Upper lobe of left lung (tissue), 6 donors: ENCODE data around the gene TMPRSS7. TPM values are rescaled to one million over a fixed set of nuclear protein-coding genes. Genes with fewer than 3 reads are reported as not detected.

Experiments
- ATAC-seq, 2 donors: fragments of 200-7000 bp; cut with Tn5 transposase; one replicate each; pipeline ENCODE4 v1.9.1; 2022; ENCODE audit warnings: mild to moderate bottlenecking in 2 of 2, moderate library complexity in 2 of 2; ENCODE audit not compliant: low FRiP score in 2 of 2
- DNase-seq, 2 donors: peaks; one replicate each; pipeline ENCODE4 v3.0.0-alpha.2; 2019 to 2020
- H3K27ac ChIP-seq, 4 donors: fragments of 200-600 bp; sonication (generic); one replicate each; pipeline ENCODE4 v1.5.1; 2016 to 2019
- H3K27me3 ChIP-seq, 4 donors: fragments of 200-600 bp; sonication (generic); one replicate each; pipeline ENCODE4 v1.5.1; 2017 to 2019
- H3K36me3 ChIP-seq, 4 donors: fragments of 200-600 bp; sonication (generic); one replicate each; pipeline ENCODE4 v1.5.1; 2016 to 2019
- H3K4me1 ChIP-seq, 4 donors: fragments of 200-600 bp; sonication (generic); one replicate each; pipeline ENCODE4 v1.5.1; 2018 to 2019
- H3K4me3 ChIP-seq, 4 donors: fragments of 200-600 bp; sonication (generic); one replicate each; pipeline ENCODE4 v1.5.1; 2017 to 2019; ENCODE audit warnings: mild to moderate bottlenecking in 2 of 4, moderate library complexity in 1 of 4
- H3K9me3 ChIP-seq, 4 donors: fragments of 200-600 bp; sonication (generic); one replicate each; pipeline ENCODE4 v1.5.1; 2018 to 2019
- CTCF ChIP-seq, 6 experiments: fragments of 450-650 bp in 4 of 6; fragments of 200-600 bp in 2 of 6; sonication (generic) in 2 of 6; IDR thresholded peaks; one replicate each; pipeline ENCODE4 v1.5.1; 2016 to 2019; ENCODE audit warnings: antibody characterized with exemption in 6 of 6
- EP300 ChIP-seq, 4 donors: sonication (generic); formaldehyde crosslinking; IDR thresholded peaks; one replicate each; pipeline ENCODE4 v1.5.1; 2017; ENCODE audit warnings: antibody characterized with exemption in 4 of 4, control low read depth in 2 of 4
- POLR2A ChIP-seq, 4 donors: fragments of 450-650 bp; IDR thresholded peaks; one replicate each; pipeline ENCODE4 v1.5.1; 2016 to 2017; ENCODE audit warnings: antibody characterized with exemption in 4 of 4, mild to moderate bottlenecking in 2 of 4
- POLR2AphosphoS5 ChIP-seq, 2 donors: sonication (generic); formaldehyde crosslinking; IDR thresholded peaks; one replicate each; pipeline ENCODE4 v1.5.1; 2017; ENCODE audit warnings: antibody characterized with exemption in 2 of 2
- WGBS, 2 donors: methylation state at CpG; one replicate each; pipeline ENCODE4 v1.1.5; 2017 to 2018; 5-methylcytosine and 5-hydroxymethylcytosine counted together
- total RNA-seq, 6 donors: library from RNA; depleted of rRNA in 4 of 6; stranded (reverse); fragments of >200 nt in 4 of 6; gene quantifications; one replicate each; pipeline versions ENCODE4 v1.1.0 to v1.2.1, GENCODE V29; 2016 to 2021
- donor health status: DM: no; HTN: no; CAD: no; lungs with moderate emphysema.
- donor health status: DM: no; HTN: yes; CAD: no; lungs with severe emphysema.

TMPRSS7 gene
- total RNA-seq, 6 donors from 2014 or later, result 0.15 to 0.39 (median 0.29) TPM; not detected in 3

DNA sequence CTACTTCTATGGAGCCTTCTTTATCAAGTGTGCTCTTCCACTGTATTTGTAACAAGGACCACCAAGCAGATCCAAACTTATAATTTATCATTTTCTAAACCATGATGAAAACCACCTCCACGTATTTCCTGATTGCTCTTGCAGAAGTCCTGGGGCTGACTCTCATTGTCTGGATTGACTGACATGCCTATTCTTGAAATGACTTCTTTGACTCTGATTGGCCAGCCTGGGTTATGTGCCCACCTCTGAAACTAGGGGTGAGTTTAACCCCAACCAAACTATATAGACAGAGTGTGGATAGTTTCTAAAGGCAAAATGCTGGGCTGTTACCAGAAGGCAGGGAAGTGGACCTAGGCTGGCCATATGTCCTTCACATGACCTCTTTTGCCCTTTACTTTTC lies 12.7 kb downstream of the TMPRSS7 start:
- no peak overlapping the region for H3K4me3 ChIP-seq
- H3K27me3 ChIP-seq, result no peaks in the 10 kb centered on the region
- H3K27ac ChIP-seq, result no peak overlapping the region
- no peaks in the 10 kb centered on the region for H3K36me3 ChIP-seq
- ATAC-seq (no peak), DNase-seq (no peak)
- TF ChIP-seq CTCF (IDR thresholded peaks at IDR 0.05) (no peak), POLR2A (IDR thresholded peaks at IDR 0.05) (no peak), POLR2AphosphoS5 (IDR thresholded peaks at IDR 0.05) (no peak), EP300 (IDR thresholded peaks at IDR 0.05) (no peak)
- peaks cover 0 to 8% (median 3%) of the 10 kb centered on the region in 4 donors for H3K4me1 ChIP-seq
- WGBS, 2 donors, result 84 to 100% methylated on average over 1 of the region's 1 CpG
- no peaks in the 10 kb centered on the region for H3K9me3 ChIP-seq

DNA sequence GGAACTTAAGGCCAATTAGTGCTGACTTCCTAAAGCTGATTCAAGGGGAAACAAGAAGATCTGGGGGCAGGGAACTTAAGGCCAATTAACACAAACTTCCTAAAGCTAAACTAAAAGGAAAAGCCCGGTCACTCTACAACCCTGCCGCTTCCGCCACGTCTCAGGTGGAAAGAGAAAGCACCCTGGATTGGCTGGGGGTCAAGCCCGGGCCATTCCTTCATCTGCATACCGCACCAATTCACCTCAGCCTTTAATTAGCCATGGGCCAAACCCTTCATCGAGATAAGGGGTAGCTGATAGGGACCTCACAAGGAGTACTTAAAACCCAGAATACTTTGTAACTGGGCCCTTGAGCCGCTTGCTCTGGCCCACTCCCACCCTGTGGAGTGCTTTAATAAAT lies 14.4 kb downstream of the TMPRSS7 start:
- Histone ChIP-seq H3K4me1 (peaks cover 0 to under 1% (median under 1%) of the 10 kb centered on the region in 4 donors), H3K27me3 (no peaks in the 10 kb centered on the region), H3K9me3 (no peaks in the 10 kb centered on the region), H3K4me3 (peak overlapping the region in 1 of 4 donors; percentile 9), H3K36me3 (no peaks in the 10 kb centered on the region), H3K27ac (no peak overlapping the region)
- no peak for ATAC-seq
- peak in 1 of 2 donors; percentile 35 for DNase-seq
- TF ChIP-seq EP300 (IDR thresholded peaks at IDR 0.05) (no peak), CTCF (IDR thresholded peaks at IDR 0.05) (no peak), POLR2AphosphoS5 (IDR thresholded peaks at IDR 0.05) (no peak), POLR2A (IDR thresholded peaks at IDR 0.05) (no peak)
- 45 to 51% methylated on average over 8 of the region's 8 CpGs for WGBS, 2 donors

DNA sequence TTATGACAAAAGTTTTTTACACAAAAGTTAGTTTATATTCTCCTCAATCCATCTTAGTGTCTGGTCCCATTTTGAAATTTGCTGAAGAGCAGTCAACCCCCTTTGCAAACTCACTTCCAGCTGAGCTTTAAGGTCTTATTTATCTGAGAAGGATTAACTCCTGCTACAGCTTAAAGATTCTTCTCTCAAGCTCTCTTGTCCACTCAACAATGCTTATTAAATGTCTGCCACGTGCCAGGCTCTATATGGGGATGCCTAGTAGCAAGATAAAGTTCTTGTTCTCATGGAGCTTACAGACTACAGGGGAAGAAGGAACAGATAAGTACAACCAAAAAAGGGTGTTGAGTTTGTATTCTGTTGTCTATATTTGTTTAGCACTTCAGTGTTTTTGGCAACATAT lies 18.7 kb downstream of the TMPRSS7 start:
- no peaks in the 10 kb centered on the region for H3K4me1 ChIP-seq
- H3K27ac ChIP-seq, result no peak overlapping the region

GRCh38 chr3:112056451-112056929 lies 22.0 kb downstream of the TMPRSS7 start:
- H3K36me3 ChIP-seq, result no peaks in the 10 kb centered on the region
- H3K9me3 ChIP-seq, result no peaks in the 10 kb centered on the region
- no peak overlapping the region for H3K27ac ChIP-seq
- H3K27me3 ChIP-seq, result no peaks in the 10 kb centered on the region
- DNase-seq, result no peak
- no peak overlapping the region for H3K4me3 ChIP-seq
- TF ChIP-seq EP300 (IDR thresholded peaks at IDR 0.05), result no peak
- WGBS, 2 donors, result 64 to 70% methylated on average over 6 of the region's 6 CpGs
- ATAC-seq, result no peak
- no peaks in the 10 kb centered on the region for H3K4me1 ChIP-seq

More for the DNA sequence above, 18.7 kb downstream of the TMPRSS7 start:
- TF ChIP-seq EP300 (IDR thresholded peaks at IDR 0.05), result no peak
- TF ChIP-seq CTCF (IDR thresholded peaks at IDR 0.05), result no peak
- TF ChIP-seq POLR2AphosphoS5 (IDR thresholded peaks at IDR 0.05), result no peak
- TF ChIP-seq POLR2A (IDR thresholded peaks at IDR 0.05), result no peak
- Histone ChIP-seq H3K36me3 (no peaks in the 10 kb centered on the region), H3K9me3 (no peaks in the 10 kb centered on the region), H3K27me3 (no peaks in the 10 kb centered on the region), H3K4me3 (no peak overlapping the region)
- 52 to 56% methylated on average over 1 of the region's 1 CpG for WGBS, 2 donors
- ATAC-seq (no peak), DNase-seq (no peak)

- Histone ChIP-seq H3K4me1 (no peaks in the 10 kb centered on the region), H3K27ac (no peak overlapping the region), H3K9me3 (no peaks in the 10 kb centered on the region), H3K36me3 (no peaks in the 10 kb centered on the region), H3K27me3 (no peaks in the 10 kb centered on the region), H3K4me3 (no peak overlapping the region)
- DNase-seq (no peak), ATAC-seq (no peak)
- whole genome bisulfite sequencing, 2 donors, result 100% methylated on average over 1 of the region's 1 CpG
- TF ChIP-seq EP300 (IDR thresholded peaks at IDR 0.05), result no peak
- no peak for TF ChIP-seq POLR2AphosphoS5 (IDR thresholded peaks at IDR 0.05)
- TF ChIP-seq POLR2A (IDR thresholded peaks at IDR 0.05), result no peak
- TF ChIP-seq CTCF (IDR thresholded peaks at IDR 0.05), result no peak
These were observed 25.0 kb downstream of the TMPRSS7 start for GRCh38 chr3:112059497-112059896.
